Activated T-cell treated with anti-CD3 and anti-CD28 coated beads, Interleukin-2, amount 50 U/mL, for 72 hours (primary cell): Measurements from ENCODE around the gene ZMIZ1. TPM values are rescaled to one million over a fixed set of nuclear protein-coding genes. Genes with fewer than 3 reads are reported as not detected.
A peak's percentile ranks its signal among the peaks of the same experiment; 100 is the strongest.
"Not testable (repeated sequence)": the region's sequence is repeated elsewhere in the genome, so short reads cannot be mapped to it uniquely, and the experiment has no call there.

ENCODE experiments used
- ATAC-seq, 2 donors: fragments of 150-1000 bp; cut with Tn5 transposase; replicated peaks in 1 of 2; 2 replicates each; pipeline ENCODE4 v1.10.0; 2021; ENCODE audit warnings: moderate library complexity in 2 of 2, mild to moderate bottlenecking in 1 of 2
- DNase-seq, 2 donors: peaks; one replicate each; pipeline ENCODE4 v3.0.0; 2021 to 2022; ENCODE audit warnings: mixed read lengths in 1 of 2
- H3K27ac Mint-ChIP-seq: one replicate; pipeline ENCODE4 v1.8.0; 2022; ENCODE audit warnings: mild to moderate bottlenecking, moderate library complexity, mixed read lengths
- H3K27me3 Mint-ChIP-seq: one replicate; pipeline ENCODE4 v1.8.0; 2022; ENCODE audit warnings: low read depth, mixed read lengths
- H3K36me3 Mint-ChIP-seq, 2 donors: one replicate each; pipeline ENCODE4 v1.8.0; 2022; ENCODE audit warnings: mixed read lengths in 2 of 2, mild to moderate bottlenecking in 1 of 2; ENCODE audit not compliant: insufficient read depth in 2 of 2
- H3K4me1 Mint-ChIP-seq: one replicate; pipeline ENCODE4 v1.8.0; 2022; ENCODE audit warnings: low read depth, mixed read lengths
- H3K4me3 Mint-ChIP-seq, 2 donors: one replicate each; pipeline ENCODE4 v1.8.0; 2022; ENCODE audit warnings: mild to moderate bottlenecking in 2 of 2, mixed read lengths in 2 of 2, moderate library complexity in 2 of 2
- H3K9me3 Mint-ChIP-seq, 2 donors: one replicate each; pipeline ENCODE4 v1.8.0; 2022; ENCODE audit warnings: mixed read lengths in 2 of 2
- total RNA-seq, 2 donors: library from RNA; stranded (reverse); gene quantifications; one replicate each; pipeline ENCODE4 v1.2.3, GENCODE V29; 2022

The ZMIZ1 gene
- total RNA-seq, 2 donors from 2014 or later = 30.6 to 37.8 TPM

DNA sequence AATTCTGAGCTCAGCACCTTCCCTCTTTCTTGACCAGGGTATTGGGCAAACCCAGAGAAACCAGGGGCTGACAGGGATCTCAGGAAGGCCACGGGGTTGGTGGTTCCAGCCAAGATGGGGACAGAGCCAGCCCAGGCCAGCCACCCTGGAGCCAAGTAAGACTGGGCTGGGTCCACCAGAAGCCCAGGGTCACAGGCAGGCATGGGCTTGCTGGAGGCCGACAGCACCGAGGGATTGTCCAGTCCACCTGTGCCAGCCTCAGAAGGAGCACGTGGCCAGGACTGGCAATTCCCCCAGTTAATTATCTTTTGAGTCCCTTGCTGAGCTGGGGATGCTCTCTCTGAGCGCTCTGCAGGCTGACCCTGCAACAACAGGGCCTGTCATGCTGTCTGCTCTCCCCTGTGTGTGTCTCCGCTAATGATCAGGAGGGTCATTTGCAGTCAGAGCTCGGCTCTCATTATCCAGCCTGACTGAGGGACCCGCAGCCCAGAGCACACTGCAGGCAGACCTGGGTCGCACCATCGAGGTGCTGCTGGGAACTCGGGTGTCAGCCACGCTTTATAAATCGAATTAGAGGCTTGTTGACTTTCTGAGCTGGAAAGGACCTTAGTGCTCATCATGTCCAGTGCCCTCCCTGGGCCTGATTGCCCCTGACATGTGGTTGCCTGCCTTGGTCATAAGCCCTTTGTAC is 209.0 kb downstream of the ZMIZ1 start:
- peaks cover 0 to 6% of the 10 kb centered on the region in 2 donors for H3K36me3 Mint-ChIP-seq
- H3K9me3 Mint-ChIP-seq = no peaks in the 10 kb centered on the region
- DNase-seq = no peak

DNA sequence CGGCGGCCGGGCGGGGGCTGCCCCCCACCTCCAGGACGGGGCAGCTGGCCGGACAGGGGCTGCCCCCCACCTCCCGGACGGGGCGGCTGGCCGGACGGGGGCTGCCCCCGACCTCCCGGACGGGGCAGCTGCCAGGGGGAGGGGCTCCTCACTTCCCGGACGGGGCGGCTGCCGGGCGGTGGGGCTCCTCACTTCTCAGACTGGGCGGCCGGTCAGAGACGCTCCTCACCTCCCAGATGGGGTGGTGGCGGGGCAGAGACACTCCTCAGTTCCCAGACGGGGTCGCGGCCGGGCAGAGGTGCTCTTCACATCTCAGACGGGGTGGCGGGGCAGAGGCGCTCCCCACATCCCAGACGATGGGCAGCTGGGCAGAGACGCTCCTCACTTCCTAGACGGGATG is 210.3 kb downstream of the ZMIZ1 start:
- not testable (repeated sequence) for ATAC-seq, H3K27ac Mint-ChIP-seq, H3K4me1 Mint-ChIP-seq, H3K27me3 Mint-ChIP-seq, DNase-seq, H3K9me3 Mint-ChIP-seq, H3K4me3 Mint-ChIP-seq, H3K36me3 Mint-ChIP-seq

More for the DNA sequence above, 209.0 kb downstream of the ZMIZ1 start:
- Mint-ChIP-seq H3K27ac (no peak overlapping the region), H3K27me3 (no peaks in the 10 kb centered on the region), H3K4me1 (no peaks in the 10 kb centered on the region), H3K4me3 (no peak overlapping the region)
- ATAC-seq = no peak

DNA sequence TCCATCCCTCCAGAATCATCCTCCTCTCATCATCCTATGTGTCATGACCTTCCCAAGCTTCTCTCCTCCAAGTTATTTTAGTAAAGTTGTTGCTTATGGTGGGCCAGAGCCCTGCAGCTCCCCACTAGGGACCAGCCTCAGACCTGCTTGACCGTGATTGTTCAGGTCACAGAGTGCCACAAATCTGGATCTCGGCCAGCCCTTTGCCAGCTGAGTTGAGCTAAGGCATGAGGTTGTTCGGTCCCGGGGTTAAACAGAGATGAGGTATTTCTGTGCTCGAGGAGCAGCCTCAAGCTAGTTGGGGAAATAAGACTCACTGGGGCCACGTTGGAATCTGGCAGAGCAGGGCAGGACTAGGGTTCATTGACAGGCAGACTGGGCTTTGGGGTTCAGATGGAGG is 212.2 kb downstream of the ZMIZ1 start:
- Mint-ChIP-seq H3K4me3 (no peak overlapping the region), H3K4me1 (peaks cover 21% of the 10 kb centered on the region), H3K27me3 (no peaks in the 10 kb centered on the region), H3K27ac (no peak overlapping the region), H3K9me3 (no peaks in the 10 kb centered on the region), H3K36me3 (peaks cover 0 to 6% of the 10 kb centered on the region in 2 donors)
- ATAC-seq (no peak), DNase-seq (no peak)

DNA sequence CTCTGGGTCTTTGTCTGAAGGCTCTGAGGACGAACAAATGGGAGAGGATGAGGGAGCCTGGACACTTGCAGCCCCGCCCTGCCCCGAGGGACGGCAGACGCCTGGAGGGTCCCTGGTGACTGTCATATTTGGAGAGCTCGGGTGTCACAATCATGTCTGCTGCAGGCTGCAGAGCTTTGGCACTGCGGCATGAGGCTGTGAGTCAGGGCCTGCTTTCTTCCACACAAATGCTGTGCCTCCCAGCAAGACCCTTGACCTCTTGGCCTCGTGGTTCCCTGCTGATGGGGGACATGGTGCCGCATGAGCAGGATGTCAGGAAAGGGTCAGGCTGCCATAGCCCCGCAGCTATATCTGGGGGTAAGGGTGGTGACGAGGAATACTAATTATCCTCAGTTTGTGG is 213.6 kb downstream of the ZMIZ1 start:
- no peak overlapping the region for H3K4me3 Mint-ChIP-seq
- H3K9me3 Mint-ChIP-seq = no peaks in the 10 kb centered on the region
- ATAC-seq (no peak), DNase-seq (no peak)
- H3K27ac Mint-ChIP-seq = no peak overlapping the region
- peaks cover 36% of the 10 kb centered on the region for H3K4me1 Mint-ChIP-seq
- H3K36me3 Mint-ChIP-seq = peaks cover 0 to 6% of the 10 kb centered on the region in 2 donors
- no peaks in the 10 kb centered on the region for H3K27me3 Mint-ChIP-seq

DNA sequence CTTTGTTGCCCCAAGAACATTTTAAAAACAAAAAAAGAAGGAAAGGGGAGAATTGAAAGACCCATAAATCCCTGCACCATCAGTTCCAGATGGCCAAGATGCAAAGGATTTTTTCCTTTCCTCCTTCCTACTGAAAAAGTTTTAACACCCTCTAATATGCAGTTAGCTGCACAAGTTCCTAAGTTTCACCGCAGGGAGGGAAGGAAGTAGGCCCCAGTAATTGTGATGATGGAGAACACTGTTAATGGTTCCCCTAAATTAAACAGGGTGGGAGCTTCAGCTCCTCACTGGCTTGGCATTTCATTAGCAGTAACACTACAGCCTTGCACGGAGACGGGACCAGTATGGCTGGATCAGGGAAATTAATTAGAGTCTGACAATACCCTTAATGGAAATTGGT is 214.8 kb downstream of the ZMIZ1 start:
- Mint-ChIP-seq H3K4me3 (no peak overlapping the region), H3K27ac (no peak overlapping the region), H3K27me3 (no peaks in the 10 kb centered on the region), H3K36me3 (peaks cover 0 to 3% of the 10 kb centered on the region in 2 donors), H3K9me3 (no peaks in the 10 kb centered on the region), H3K4me1 (peaks cover 44% of the 10 kb centered on the region)
- DNase-seq = no peak
- ATAC-seq = no peak

DNA sequence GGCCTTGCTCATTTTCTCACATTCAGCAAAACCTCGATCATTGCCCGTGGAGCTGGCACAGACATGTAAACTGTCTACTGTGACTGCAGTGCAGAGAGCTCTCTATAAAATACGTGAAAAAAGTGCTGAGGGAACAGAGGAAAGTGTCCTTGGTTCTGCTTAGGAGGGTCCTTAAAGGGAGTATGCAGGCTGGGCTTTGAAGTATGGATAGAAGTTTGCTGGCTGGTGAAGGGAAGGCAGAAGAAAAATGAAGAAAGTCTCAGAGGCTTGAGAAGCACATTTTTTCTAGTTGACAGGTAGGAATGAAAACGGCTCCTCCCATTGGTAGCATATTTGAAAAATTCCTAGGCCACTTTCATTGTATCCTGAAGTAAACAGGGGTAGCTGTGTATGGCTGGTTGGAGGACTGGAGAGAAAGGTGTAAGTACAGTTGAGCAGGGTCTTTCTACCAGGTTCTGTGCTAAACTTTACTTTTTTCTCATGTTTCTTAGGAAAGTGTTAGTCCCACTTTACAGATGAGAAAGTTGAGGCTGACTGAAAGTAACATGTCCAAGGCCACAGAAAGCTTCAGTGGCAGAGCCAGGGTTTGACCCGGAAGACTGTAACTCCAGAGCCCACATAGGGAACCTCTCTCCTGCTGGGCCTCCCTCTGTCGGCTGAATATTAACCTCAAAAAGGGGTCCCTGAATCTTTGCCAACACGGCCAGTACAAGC is 215.5 kb downstream of the ZMIZ1 start:
- peaks cover 45% of the 10 kb centered on the region for H3K4me1 Mint-ChIP-seq

DNA sequence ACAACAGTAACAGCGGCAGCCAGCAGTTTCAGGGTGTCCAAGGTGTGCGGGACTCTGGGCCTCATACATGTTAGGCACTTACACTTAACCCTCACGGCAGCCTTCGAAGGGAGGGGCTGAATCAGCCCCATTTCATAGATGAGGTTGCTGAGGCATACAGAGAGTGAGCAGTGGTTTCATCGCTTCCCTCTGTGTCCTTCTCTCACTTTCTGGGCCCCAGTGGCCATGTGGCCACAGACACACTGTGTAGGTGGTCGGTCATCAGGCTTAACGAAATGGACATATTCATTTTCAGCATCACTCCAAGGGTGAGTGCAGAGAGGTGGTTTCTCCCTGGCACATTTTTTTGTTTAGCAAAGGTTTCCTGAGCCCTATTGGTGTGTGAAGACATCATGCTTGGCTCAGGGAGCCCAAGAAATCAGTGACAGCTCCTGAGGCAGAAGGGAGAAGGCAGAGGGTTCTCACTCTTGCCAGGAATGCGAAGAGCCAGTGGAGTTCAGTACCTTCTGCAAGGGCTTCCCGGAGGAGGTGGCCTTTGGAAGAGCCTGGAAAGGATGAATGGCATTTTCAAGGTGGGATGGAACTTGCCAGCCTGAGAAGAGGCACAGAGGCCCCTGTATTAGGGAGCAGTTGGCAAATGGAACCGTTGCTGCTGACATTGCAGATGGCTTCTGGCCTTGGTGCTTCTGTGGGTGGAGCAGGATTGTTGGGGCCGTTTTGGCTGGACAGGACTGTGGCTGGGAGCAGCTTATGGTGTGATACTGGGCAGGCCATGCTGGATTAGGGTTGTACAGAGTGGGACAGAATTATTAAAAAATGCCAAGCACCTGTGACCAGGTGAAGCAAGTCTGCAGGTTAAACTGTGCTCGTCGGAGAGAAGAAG is 216.8 kb downstream of the ZMIZ1 start:
- no peaks in the 10 kb centered on the region for H3K9me3 Mint-ChIP-seq
- H3K36me3 Mint-ChIP-seq = no peaks in the 10 kb centered on the region
- ATAC-seq = peak; percentile 77 to 80
- no peaks in the 10 kb centered on the region for H3K27me3 Mint-ChIP-seq
- H3K4me1 Mint-ChIP-seq = peaks cover 45% of the 10 kb centered on the region
- peak; percentile 72 to 79 for DNase-seq
- peak overlapping the region; percentile 86 to 88 for H3K4me3 Mint-ChIP-seq
- H3K27ac Mint-ChIP-seq = peak overlapping the region; percentile 89

More for the DNA sequence above, 215.5 kb downstream of the ZMIZ1 start:
- ATAC-seq (no peak), DNase-seq (no peak)
- Mint-ChIP-seq H3K27me3 (no peaks in the 10 kb centered on the region), H3K9me3 (no peaks in the 10 kb centered on the region), H3K27ac (no peak overlapping the region), H3K4me3 (peak overlapping the region; percentile 86 to 88), H3K36me3 (peaks cover 0 to under 1% of the 10 kb centered on the region in 2 donors)

DNA sequence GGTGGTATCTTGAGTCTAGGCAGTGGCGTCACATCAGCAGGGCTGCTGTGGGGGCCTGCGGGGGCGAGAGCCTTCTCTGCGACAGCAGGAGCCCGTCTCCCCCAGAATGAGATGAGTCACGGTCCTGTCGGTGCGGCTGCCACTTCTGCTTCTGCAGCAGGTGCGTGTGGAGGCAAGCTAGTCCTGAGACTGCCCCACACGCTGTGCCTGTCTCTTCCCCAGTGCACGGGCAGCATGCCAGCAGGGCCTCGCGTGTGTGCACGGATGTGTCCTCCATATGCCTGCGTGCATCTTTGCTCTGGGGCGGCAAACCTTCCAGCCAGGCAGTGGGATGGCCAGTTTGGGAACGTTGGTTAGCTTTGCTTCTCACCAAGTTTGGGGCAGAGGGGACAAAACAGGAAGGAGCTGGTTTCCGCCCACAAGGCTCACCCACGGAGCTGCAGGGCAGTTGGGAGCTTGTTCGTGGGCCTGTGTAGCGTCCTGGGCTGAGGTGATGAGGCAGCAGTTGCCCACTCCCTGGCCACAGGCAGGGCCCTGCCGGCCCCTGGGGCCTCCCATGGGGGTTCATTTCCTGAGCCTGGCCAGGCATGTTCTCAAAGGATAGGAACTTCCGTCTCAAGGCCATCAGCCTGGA is 217.7 kb downstream of the ZMIZ1 start:
- H3K27me3 Mint-ChIP-seq = no peaks in the 10 kb centered on the region
- peak overlapping the region; percentile 89 for H3K27ac Mint-ChIP-seq
- no peaks in the 10 kb centered on the region for H3K9me3 Mint-ChIP-seq
- peak; percentile 85 to 93 for DNase-seq
- peak; percentile 89 to 90 for ATAC-seq
- peaks cover 0 to 2% of the 10 kb centered on the region in 2 donors for H3K36me3 Mint-ChIP-seq
- peaks cover 45% of the 10 kb centered on the region for H3K4me1 Mint-ChIP-seq
- H3K4me3 Mint-ChIP-seq = peak overlapping the region; percentile 86 to 88

DNA sequence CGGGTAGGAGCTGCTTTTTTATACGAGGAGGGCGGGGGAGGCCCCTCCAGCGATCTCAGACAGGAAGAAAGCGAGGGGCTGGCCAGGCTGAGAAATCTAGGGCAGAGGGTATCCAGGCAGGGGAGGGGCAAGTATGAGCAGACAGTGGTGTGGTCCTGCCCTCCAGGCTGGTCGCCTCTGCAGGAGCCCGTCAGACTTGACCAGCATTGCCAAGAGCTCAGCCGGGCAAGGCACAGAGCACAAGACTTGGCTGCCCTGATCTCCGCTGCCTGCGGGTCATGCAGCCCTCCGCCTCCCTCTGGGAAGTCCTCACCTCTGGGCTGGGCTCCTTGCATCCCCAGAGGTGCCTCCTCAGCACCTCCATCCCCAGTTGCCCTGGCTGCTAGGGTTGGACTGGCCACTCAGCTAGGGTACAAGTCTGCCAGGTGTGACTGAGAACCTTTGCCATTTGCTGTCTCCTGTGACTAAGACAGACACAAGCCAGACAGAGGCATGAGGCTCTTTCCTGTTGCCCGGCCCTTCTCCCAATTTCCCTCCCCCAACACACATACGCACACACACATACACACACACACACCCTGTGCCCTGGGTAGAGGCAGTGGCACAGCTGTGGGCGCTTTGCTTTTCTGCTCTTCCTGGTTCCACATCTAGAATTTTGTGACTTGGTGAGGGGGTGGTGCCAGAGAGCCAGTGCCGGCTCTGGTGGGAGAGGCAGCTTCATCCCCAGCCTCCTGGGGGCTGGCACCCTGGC is 219.4 kb downstream of the ZMIZ1 start:
- H3K9me3 Mint-ChIP-seq = no peaks in the 10 kb centered on the region
- H3K27ac Mint-ChIP-seq = no peak overlapping the region
- peaks cover 0 to 2% of the 10 kb centered on the region in 2 donors for H3K36me3 Mint-ChIP-seq
- H3K27me3 Mint-ChIP-seq = no peaks in the 10 kb centered on the region
- peaks cover 45% of the 10 kb centered on the region for H3K4me1 Mint-ChIP-seq
- H3K4me3 Mint-ChIP-seq = peak overlapping the region in 1 of 2 donors; percentile 37
- ATAC-seq (no peak), DNase-seq (no peak)

DNA sequence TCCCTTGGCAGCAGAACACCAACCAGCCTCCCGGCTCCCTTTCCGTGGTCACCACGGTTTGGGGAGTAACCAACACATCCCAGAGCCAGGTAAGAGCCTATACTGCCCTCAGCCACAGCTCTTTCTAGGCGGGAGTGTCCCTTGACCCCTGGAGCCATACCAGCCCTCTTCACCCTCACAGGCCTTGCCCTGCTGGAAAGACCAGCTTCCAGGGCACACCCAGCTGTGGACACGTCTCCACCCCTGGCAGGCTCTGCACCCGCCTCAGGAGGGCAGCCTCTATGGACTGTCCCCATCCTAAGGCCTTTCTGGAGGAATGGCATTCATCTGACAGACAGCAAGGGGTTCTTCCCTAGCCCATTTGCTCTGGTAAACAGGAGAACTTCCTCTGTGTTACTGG is 221.0 kb downstream of the ZMIZ1 start:
- H3K36me3 Mint-ChIP-seq = peaks cover 0 to 2% of the 10 kb centered on the region in 2 donors
- H3K4me1 Mint-ChIP-seq = peaks cover 42% of the 10 kb centered on the region
- no peak overlapping the region for H3K27ac Mint-ChIP-seq

DNA sequence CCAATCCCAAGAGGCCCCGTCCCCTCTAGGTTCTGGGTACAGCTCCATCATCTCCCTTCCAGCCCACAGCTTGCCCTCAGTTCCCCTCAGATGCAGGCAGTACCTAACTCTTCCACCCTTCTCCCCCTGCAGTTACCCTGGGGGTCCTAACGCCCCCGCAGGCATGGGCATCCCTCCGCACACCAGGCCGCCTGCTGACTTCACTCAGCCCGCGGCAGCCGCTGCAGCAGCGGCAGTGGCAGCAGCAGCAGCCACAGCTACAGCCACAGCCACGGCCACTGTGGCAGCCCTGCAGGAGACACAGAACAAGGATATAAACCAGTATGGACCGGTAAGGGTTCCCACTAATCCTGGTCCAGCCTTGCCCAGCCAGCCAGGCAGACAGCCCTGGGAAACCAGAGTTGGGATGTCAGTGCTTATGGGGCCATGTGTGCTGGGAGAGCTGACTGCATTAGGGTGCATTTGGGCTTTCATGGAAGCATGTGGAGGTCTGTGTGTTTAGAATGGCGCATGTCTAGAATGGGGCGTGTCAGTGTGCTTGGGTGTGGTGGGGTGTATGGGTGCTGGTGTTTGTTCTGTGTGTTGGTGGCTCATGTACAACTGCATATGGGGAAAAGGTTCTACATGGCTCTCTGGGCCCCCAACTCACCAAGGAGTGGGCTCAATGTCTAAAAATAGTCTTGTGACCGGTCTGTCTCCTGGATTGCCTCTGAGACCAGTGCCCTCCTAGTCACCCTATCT is 223.4 kb downstream of the ZMIZ1 start:
- H3K27ac Mint-ChIP-seq = no peak overlapping the region
- no peaks in the 10 kb centered on the region for H3K27me3 Mint-ChIP-seq
- H3K4me1 Mint-ChIP-seq = peaks cover 30% of the 10 kb centered on the region
- no peak overlapping the region for H3K4me3 Mint-ChIP-seq
- DNase-seq (no peak), ATAC-seq (no peak)
- peaks cover 3 to 10% of the 10 kb centered on the region in 2 donors for H3K36me3 Mint-ChIP-seq
- H3K9me3 Mint-ChIP-seq = no peaks in the 10 kb centered on the region

More for the DNA sequence above, 221.0 kb downstream of the ZMIZ1 start:
- Mint-ChIP-seq H3K9me3 (no peaks in the 10 kb centered on the region), H3K4me3 (no peak overlapping the region), H3K27me3 (no peaks in the 10 kb centered on the region)
- DNase-seq (no peak), ATAC-seq (no peak)
